GM21576 (cell line): Measurements from ENCODE around the gene TAS2R60.
"Not testable (repeated sequence)": the region's sequence is repeated elsewhere in the genome, so short reads cannot be mapped to it uniquely, and the experiment has no call there.

Source experiments
- ATAC-seq: cut with Tn5 transposase; IDR thresholded peaks from one replicate; pipeline ENCODE4 v1.9.1; 2021; ENCODE audit warnings: mild to moderate bottlenecking, moderate library complexity; ENCODE audit not compliant: unreplicated experiment

Gene TAS2R60

DNA sequence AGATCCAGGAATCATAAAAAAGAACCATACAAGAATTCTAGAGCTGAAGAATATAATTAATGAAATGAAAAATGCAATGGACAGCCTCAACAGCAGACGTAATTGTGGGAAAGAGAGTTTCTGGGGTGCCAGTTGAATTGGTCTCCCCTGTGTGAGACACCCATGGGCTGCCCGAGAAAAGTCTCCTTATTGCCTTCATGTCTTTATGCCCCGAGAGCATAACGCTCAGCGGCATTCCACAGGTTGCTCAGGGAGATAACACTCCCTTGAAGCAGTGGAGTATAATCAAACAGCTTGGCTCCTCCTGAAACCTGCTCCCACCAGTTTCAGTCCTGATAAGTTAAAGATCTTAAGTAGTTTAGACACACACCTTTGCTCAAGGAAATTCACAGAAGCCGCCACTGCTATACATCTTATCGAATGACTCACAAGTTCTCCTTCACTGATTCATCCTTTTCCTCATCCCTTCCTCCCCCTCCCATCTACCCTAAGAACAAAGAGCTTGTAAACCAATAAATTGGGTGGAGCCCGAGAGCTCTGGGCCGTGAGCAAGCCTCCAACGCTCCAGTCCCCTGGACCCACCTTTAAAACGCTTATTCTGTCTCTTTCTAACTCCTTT lies 28.9 kb downstream of the TAS2R60 start:
- ATAC-seq = not testable (repeated sequence)

DNA sequence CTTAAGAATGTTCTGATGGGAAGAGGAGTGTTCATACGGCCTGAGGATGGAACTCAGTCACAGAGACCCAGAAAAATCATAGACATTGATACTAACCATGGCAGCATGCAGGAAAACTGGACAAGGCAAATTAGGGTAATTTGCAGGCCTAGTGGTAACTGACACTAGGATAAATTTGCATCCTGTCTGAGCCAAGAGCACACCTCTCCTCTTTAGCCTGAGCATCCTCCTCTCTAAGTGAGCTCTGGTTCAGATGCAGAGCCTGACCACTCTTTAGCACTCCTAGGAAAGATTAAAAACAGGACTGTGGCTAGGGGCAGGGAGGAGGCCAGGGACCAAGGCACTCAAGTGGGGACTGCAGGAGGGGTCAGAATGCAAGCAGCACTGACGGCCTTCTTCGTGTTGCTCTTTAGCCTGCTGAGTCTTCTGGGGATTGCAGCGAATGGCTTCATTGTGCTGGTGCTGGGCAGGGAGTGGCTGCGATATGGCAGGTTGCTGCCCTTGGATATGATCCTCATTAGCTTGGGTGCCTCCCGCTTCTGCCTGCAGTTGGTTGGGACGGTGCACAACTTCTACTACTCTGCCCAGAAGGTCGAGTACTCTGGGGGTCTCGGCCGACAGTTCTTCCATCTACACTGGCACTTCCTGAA lies 34.4 kb downstream of the TAS2R60 start, which contains the start of gene TAS2R41:
Gene TAS2R41 (plus strand): TSS at position 373 of the 650 bp plus-strand sequence. CDS start 0 bp downstream, at position 373.
- ATAC-seq = no peak

- no peak for ATAC-seq
These were observed 36.0 kb downstream of the TAS2R60 start for GRCh38 chr7:143479055-143479766.

- no peak for ATAC-seq
These were observed 37.2 kb downstream of the TAS2R60 start for GRCh38 chr7:143480501-143480900.

GRCh38 chr7:143484119-143484518 lies 40.9 kb downstream of the TAS2R60 start:
- ATAC-seq = no peak

GRCh38 chr7:143485094-143485493 lies 41.8 kb downstream of the TAS2R60 start:
- no peak for ATAC-seq

GRCh38 chr7:143485500-143485899 lies 42.2 kb downstream of the TAS2R60 start:
- no peak for ATAC-seq

DNA sequence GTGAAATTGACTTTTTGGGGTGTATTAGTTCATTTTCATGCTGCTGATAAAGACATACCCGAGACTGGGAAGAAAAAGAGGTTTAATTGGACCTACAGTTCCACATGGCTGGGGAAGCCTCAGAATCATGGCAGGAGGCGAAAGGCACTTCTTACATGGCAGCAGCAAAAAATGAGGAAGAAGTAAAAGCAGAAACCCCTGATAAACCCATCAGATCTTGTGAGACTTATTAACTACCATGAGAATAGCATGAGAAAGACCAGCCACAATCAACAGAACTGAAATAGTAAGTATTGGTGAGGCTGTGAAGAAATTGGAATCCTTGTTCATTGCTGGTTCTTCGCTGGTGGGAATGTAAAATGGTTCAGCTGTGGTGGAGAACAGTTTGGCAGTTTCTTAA lies 43.0 kb downstream of the TAS2R60 start:
- ATAC-seq = not testable (repeated sequence)

DNA sequence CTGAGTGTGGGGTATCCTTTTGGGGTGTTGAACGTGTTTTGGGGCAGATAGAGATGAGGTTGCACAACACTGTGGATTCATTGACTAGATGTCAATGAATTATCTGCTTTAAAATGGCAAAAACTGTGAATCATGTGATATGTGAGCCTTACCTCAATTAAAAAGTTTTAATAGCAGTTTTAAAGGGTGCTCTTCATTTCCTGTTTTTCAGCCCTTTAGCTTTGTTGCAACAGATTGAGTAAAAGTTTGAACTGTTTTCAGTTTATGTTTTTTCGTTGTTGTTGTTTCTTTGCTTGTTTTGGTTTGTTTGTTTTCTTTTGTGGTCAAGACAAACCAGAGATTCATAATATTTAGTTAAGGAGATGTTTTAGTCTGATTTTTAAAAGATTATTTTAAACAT lies 43.8 kb downstream of the TAS2R60 start:
- ATAC-seq = no peak

GRCh38 chr7:143487566-143487965 lies 44.3 kb downstream of the TAS2R60 start:
- ATAC-seq = no peak

GRCh38 chr7:143490717-143491306 lies 47.6 kb downstream of the TAS2R60 start:
- ATAC-seq = no peak

- ATAC-seq = no peak
These were observed 48.8 kb downstream of the TAS2R60 start for GRCh38 chr7:143492043-143492471.

GRCh38 chr7:143492799-143493739 lies 49.8 kb downstream of the TAS2R60 start:
- ATAC-seq = no peak

DNA sequence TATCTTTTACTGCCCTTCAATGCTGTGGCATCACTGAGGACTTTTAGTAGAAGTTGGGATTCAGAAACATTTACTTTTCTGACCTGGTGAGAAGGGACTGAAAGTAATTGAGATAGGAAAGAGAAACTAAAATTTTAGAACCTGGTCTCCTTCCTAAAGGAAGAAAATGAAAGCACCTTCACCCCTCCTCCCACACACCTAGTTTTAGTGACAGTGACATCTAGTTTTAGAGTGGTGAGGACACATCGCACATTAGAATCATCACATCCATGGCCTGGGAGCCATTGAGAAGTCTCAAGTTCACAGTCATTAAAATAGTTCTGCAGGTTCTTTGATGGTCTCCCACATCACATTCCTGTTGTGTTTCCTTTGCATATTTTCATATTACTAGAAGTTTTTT lies 50.5 kb downstream of the TAS2R60 start:
- no peak for ATAC-seq
